HCT116 (cell line): ENCODE measurements around the gene PTTG1IP. TPM values are rescaled to one million over a fixed set of nuclear protein-coding genes. Genes with fewer than 3 reads are reported as not detected.

Source experiments
- ATAC-seq: fragments of 200-7000 bp; cut with Tn5 transposase; 2 replicates; pipeline ENCODE4 v1.9.1; 2020; ENCODE audit warnings: mild to moderate bottlenecking, moderate library complexity
- BruUV-seq: library from RNA; stranded (reverse); fragments of 400-500 nt; replicated peaks from 2 replicates; lab custom pipeline; 2021; lab: Mats Ljungman, UMichigan
- CTCF ChIA-PET: fragments of 300-600 bp; sonication (Branson Sonifier 250); formaldehyde crosslinking; loops from one replicate; lab custom pipeline; 2021; ENCODE audit warnings: antibody characterized with exemption; lab: Charles Lee
- POLR2A ChIA-PET: fragments of 300-600, 350-600 bp; sonication (Branson Sonifier 250); formaldehyde crosslinking; loops from one replicate; lab custom pipeline; 2021; ENCODE audit warnings: antibody characterized with exemption; lab: Charles Lee
- RAD21 ChIA-PET, 2 experiments: fragments of 300-600 bp; sonication (Branson Sonifier 250); formaldehyde crosslinking; loops; one replicate each; lab custom pipeline; 2023; ENCODE audit warnings: low total read pairs in 2 of 2; ENCODE audit not compliant: uncharacterized antibody in 2 of 2, unreplicated experiment in 2 of 2, low non-redundant PET in 1 of 2; lab: Charles Lee
- DNase-seq: peaks from one replicate; pipeline ENCODE4 v3.0.0-alpha.2; 2010; ENCODE audit warnings: low read depth, low spot score
- H2AFZ ChIP-seq: fragments of 200-600 bp; shearing (Covaris generic), sonication (generic); 2 replicates; pipeline ENCODE4 v1.6.1; 2017; ENCODE audit warnings: low read depth, mixed run types, mixed read lengths, antibody characterized with exemption, low read length; ENCODE audit not compliant: poor library complexity, severe bottlenecking
- H3K27ac ChIP-seq: 2 replicates; pipeline ENCODE4 v1.5.1; 2012; ENCODE audit warnings: low read depth, low read length
- H3K27me3 ChIP-seq: fragments of 200-600 bp; sonication (generic); 2 replicates; pipeline ENCODE4 v1.6.1; 2016; ENCODE audit warnings: mixed run types, low read length, mixed read lengths; ENCODE audit not compliant: insufficient read depth
- H3K36me3 ChIP-seq, 2 experiments: fragments of 200-500 bp in 1 of 2; fragments of 200-600 bp in 1 of 2; sonication (Bioruptor generic) in 1 of 2; sonication (generic) in 1 of 2; 2 replicates each; pipeline versions ENCODE4 v1.5.1 to v1.6.1; 2014 to 2016; ENCODE audit warnings: low read length in 2 of 2, inconsistent platforms in 1 of 2, mixed read lengths in 1 of 2, mixed run types in 1 of 2; ENCODE audit not compliant: insufficient read depth in 2 of 2, control insufficient read depth in 1 of 2
- H3K4me1 ChIP-seq, 2 experiments: fragments of 200-600 bp in 1 of 2; sonication (generic) in 1 of 2; 2 replicates each; pipeline versions ENCODE4 v1.5.1 to v1.6.1; 2012 to 2017; ENCODE audit warnings: low read length in 2 of 2, inconsistent platforms in 1 of 2, mild to moderate bottlenecking in 1 of 2, mixed read lengths in 1 of 2, mixed run types in 1 of 2, moderate library complexity in 1 of 2; ENCODE audit not compliant: insufficient read depth in 2 of 2, control insufficient read depth in 1 of 2
- H3K4me2 ChIP-seq: fragments of 200-600 bp; sonication (generic); 2 replicates; pipeline ENCODE4 v1.6.1; 2017; ENCODE audit warnings: mixed run types, low read length, mixed read lengths
- H3K4me3 ChIP-seq, 2 experiments: fragments of 200-600 bp in 1 of 2; sonication (generic) in 1 of 2; replicated peaks in 1 of 2; 2 replicates each; pipeline ENCODE4 v1.5.1; 2011 to 2016; ENCODE audit warnings: low read length in 2 of 2, control low read depth in 1 of 2, low read depth in 1 of 2, mild to moderate bottlenecking in 1 of 2, mixed read lengths in 1 of 2, mixed run types in 1 of 2
- H3K79me2 ChIP-seq: fragments of 200-600 bp; sonication (generic); 2 replicates; pipeline ENCODE4 v1.6.1; 2017; ENCODE audit warnings: mild to moderate bottlenecking, mixed run types, low read length, moderate library complexity, mixed read lengths; ENCODE audit not compliant: insufficient read depth
- H3K9ac ChIP-seq: fragments of 200-600 bp; sonication (generic); 2 replicates; pipeline ENCODE4 v1.6.1; 2016; ENCODE audit warnings: low read length, mixed read lengths
- H3K9me2 ChIP-seq: fragments of 200-600 bp; sonication (generic), shearing (Covaris generic); 2 replicates; pipeline ENCODE4 v1.6.1; 2017; ENCODE audit warnings: mixed run types, mild to moderate bottlenecking, moderate library complexity; ENCODE audit not compliant: insufficient read depth
- H3K9me3 ChIP-seq, 2 experiments: fragments of 200-500 bp in 1 of 2; fragments of 200-600 bp in 1 of 2; sonication (Bioruptor generic) in 1 of 2; sonication (generic) in 1 of 2; 2 replicates each; pipeline ENCODE4 v1.6.1; 2014 to 2017; ENCODE audit warnings: low read length in 2 of 2, mixed read lengths in 2 of 2, inconsistent platforms in 1 of 2, low read depth in 1 of 2, mild to moderate bottlenecking in 1 of 2, mixed run types in 1 of 2, moderate library complexity in 1 of 2; ENCODE audit not compliant: control insufficient read depth in 1 of 2, insufficient read depth in 1 of 2
- H4K20me1 ChIP-seq: fragments of 200-600 bp; sonication (generic), shearing (Covaris generic); 2 replicates; pipeline ENCODE4 v1.6.1; 2017; ENCODE audit warnings: mixed run types, mild to moderate bottlenecking, moderate library complexity; ENCODE audit not compliant: insufficient read depth
- EZH2phosphoT487 ChIP-seq: fragments of 200-600 bp; IDR thresholded peaks from 2 replicates; pipeline ENCODE4 v1.6.1; 2018; ENCODE audit warnings: antibody characterized with exemption, borderline replicate concordance
- JUND ChIP-seq: IDR thresholded peaks from 2 replicates; pipeline ENCODE4 v1.6.1; 2012
- POLR2A ChIP-seq: IDR thresholded peaks from 2 replicates; pipeline ENCODE4 v1.7.0; 2011; ENCODE audit warnings: borderline replicate concordance; ENCODE audit not compliant: insufficient read depth, insufficient read length; ENCODE audit errors: extremely low read depth
- POLR2AphosphoS5 ChIP-seq: IDR thresholded peaks from 2 replicates; pipeline ENCODE4 v1.6.1; 2011; ENCODE audit warnings: mild to moderate bottlenecking, low read depth, low read length, moderate library complexity
- RAD21 ChIP-seq: IDR thresholded peaks from 2 replicates; pipeline ENCODE4 v1.6.1; 2012; ENCODE audit warnings: low read depth, mild to moderate bottlenecking
- SIN3A ChIP-seq: IDR thresholded peaks from 2 replicates; pipeline ENCODE4 v1.6.1; 2012; ENCODE audit warnings: low read depth
- SP1 ChIP-seq: IDR thresholded peaks from 2 replicates; pipeline ENCODE4 v1.6.1; 2012; ENCODE audit warnings: low read depth
- ZFX ChIP-seq: fragments of 450-650 bp; IDR thresholded peaks from 2 replicates; pipeline ENCODE4 v1.6.1; 2017
- ZNF274 ChIP-seq: fragments of 200-500 bp; sonication (Bioruptor generic); IDR thresholded peaks from 2 replicates; pipeline ENCODE4 v1.6.1; 2014; ENCODE audit warnings: mild to moderate bottlenecking, low read depth, low read length, inconsistent platforms
- intact Hi-C: fragments of 100-400 bp; cut with micrococcal nuclease; formaldehyde crosslinking; loops from 2 replicates; pipeline ENCODE4 v1.10.0; 2022
- total RNA-seq: library from RNA; stranded (reverse); gene quantifications from one replicate; pipeline ENCODE4 v1.2.1, GENCODE V29; 2021; ENCODE audit not compliant: unreplicated experiment
- TF ChIP-seq, protein P1 (sequence below): IDR thresholded peaks from 2 replicates; pipeline ENCODE4 v1.6.1; 2011; ENCODE audit warnings: mild to moderate bottlenecking, low read length, moderate library complexity; ENCODE audit not compliant: insufficient replicate concordance; ENCODE audit errors: extremely low read depth

Gene PTTG1IP
- total RNA-seq, 1 experiment from 2014 or later = 83.4 TPM

DNA sequence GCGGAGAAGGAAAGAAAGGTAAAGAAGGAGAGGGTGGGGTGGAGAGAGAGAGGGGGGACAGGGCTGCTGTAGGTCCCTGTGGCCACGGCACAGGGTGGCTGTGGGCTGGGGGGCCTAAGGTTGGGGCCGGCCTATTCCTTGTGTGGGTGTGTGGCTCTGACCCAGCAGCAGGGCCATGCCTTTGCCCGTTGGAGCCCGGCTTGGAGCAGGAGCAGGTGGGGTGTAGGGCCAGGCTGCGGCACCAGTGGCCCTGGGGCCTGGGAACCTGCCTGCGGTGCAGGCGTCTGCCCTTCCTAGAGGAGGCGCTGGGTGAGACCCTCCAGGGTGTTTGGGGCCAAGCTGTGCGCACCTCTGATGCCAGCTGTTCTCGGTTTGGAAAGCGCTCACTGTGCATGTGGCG is 36.0 kb downstream of the PTTG1IP start (continued):
- TF ChIP-seq POLR2A = no peak
- TF ChIP-seq EZH2phosphoT487 = no peak
- TF ChIP-seq SP1 = no peak

DNA sequence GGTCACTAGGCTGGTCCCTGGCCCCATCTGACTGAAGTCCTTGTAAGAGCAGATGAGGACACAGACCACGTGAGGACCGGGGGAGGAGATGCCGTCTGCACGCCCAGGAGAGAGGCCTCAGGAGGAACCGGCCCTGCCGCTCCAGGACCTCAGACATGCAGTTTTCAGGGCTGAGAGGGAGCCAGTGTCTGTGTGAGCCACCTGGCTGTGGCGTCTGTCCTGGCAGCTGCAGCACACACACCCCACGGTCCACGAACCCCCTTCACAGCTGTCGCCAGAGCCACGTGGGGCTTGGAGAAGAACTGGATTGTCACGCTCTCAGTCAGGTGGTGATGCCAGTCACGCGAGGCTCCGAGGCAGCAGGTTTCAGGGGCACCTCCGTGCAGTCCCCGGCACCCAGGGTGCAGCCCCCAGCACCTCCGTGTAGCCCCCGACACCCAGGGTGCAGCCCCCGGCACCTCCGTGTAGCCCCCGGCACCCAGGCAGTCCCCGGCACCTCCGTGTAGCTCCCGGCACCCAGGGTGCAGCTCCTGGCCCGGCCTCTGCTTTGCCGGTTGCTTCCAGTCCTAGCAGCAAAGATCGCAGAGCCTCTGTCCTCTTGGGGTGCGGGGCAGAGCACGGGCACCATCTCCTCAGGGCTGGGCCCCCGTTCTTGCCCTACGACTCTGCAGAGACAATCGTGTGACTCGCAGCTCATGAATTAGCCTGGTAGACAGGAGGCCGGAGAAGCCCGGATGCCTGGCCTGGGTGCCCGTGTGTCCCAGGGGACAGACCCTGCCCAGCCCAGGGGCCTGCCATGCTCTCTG is 36.6 kb downstream of the PTTG1IP start:
- no peak overlapping the region for H3K27ac ChIP-seq
- H3K27me3 ChIP-seq = no peaks in the 10 kb centered on the region
- TF ChIP-seq POLR2A (no peak), ZNF274 (no peak), POLR2AphosphoS5 (no peak), JUND (no peak), ZFX (no peak), RAD21 (no peak), SIN3A (no peak)
- TF ChIP-seq, protein P1, sequence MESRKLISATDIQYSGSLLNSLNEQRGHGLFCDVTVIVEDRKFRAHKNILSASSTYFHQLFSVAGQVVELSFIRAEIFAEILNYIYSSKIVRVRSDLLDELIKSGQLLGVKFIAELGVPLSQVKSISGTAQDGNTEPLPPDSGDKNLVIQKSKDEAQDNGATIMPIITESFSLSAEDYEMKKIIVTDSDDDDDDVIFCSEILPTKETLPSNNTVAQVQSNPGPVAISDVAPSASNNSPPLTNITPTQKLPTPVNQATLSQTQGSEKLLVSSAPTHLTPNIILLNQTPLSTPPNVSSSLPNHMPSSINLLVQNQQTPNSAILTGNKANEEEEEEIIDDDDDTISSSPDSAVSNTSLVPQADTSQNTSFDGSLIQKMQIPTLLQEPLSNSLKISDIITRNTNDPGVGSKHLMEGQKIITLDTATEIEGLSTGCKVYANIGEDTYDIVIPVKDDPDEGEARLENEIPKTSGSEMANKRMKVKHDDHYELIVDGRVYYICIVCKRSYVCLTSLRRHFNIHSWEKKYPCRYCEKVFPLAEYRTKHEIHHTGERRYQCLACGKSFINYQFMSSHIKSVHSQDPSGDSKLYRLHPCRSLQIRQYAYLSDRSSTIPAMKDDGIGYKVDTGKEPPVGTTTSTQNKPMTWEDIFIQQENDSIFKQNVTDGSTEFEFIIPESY = no peak
- TF ChIP-seq, all 23 proteins: peak for 0
- BruUV-seq = no TSS peak
- peaks cover 2 to 10% of the 10 kb centered on the region in 2 experiments; a peak in 1 of 4 replicates for H3K4me1 ChIP-seq
- DNase-seq = no peak
- intact Hi-C loops = no loop called here
- no peak overlapping the region for H3K4me3 ChIP-seq
- H3K79me2 ChIP-seq = no peaks in the 10 kb centered on the region
- peak; percentile 53; the same call in 1 of the 2 replicates for ATAC-seq
- no peaks in the 10 kb centered on the region for H3K36me3 ChIP-seq
- ChIA-PET CTCF (no interaction called here), RAD21 (no interaction called here), POLR2A (no interaction called here)
- no peaks in the 10 kb centered on the region for H4K20me1 ChIP-seq
- H3K9ac ChIP-seq = no peak overlapping the region
- H3K4me2 ChIP-seq = 0 out of 2 replicates have a peak overlapping the region, but pooled peaks have one; percentile 7
- H2AFZ ChIP-seq = no peak overlapping the region
- H3K9me2 ChIP-seq = no peaks in the 10 kb centered on the region
- no peaks in the 10 kb centered on the region for H3K9me3 ChIP-seq
